ENCODE results near the gene AQP7.
A peak's percentile ranks its signal among the peaks of the same experiment; 100 is the strongest.

DNA sequence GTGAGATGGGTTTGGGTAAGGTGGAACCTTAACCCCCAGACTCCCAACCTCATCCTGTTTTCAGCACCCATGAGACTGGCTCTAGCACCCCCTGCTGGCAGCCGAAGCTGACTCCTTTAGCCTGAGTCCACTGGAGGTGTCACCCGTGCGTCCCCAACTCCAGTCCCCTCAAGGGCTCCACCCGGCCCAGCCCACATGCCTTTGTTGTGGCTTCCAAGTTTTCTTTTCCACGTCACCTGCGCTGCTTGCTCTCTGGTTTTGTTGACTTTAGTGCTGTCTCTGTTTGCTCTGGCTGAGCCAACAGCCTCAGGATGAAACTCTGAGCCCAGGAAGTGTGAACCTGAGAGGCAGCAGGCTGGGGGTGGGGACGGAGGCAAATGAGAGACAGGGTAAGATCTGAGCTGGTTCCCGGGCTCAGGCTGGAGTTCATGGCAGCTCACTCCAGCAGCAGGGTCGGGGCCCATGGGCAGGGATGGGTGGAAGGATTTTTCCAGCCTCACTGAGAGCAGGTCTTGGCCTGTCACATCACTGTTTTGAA is 13.2 kb upstream of the AQP7 start:
- TF ChIP-seq CTCF (IDR thresholded peaks at IDR 0.05 in 8 of 11, conservative IDR thresholded peaks at IDR 0.05 in 3 of 11) (peak; percentile 45 to 81 (median 70)), POLR2AphosphoS5 (IDR thresholded peaks at IDR 0.05) (no peak)
